ENCODE data around the gene KLHL35.

KLHL35 gene

GRCh38 chr11:75432911-75433321 lies at the start of gene KLHL35:
KLHL35 (minus strand) TSS chr11:75433203; CDS start chr11:75430629, 2,574 bp downstream.
- DNase-seq (ENCODE audit: low spot score), result peak; percentile 74

- no peak for DNase-seq (ENCODE audit: low spot score)
These were observed 49.1 kb upstream of the KLHL35 start for GRCh38 chr11:75481922-75482606.

GRCh38 chr11:75481223-75481921 lies 48.4 kb upstream of the KLHL35 start:
- no peak for DNase-seq (ENCODE audit: low spot score)

DNA sequence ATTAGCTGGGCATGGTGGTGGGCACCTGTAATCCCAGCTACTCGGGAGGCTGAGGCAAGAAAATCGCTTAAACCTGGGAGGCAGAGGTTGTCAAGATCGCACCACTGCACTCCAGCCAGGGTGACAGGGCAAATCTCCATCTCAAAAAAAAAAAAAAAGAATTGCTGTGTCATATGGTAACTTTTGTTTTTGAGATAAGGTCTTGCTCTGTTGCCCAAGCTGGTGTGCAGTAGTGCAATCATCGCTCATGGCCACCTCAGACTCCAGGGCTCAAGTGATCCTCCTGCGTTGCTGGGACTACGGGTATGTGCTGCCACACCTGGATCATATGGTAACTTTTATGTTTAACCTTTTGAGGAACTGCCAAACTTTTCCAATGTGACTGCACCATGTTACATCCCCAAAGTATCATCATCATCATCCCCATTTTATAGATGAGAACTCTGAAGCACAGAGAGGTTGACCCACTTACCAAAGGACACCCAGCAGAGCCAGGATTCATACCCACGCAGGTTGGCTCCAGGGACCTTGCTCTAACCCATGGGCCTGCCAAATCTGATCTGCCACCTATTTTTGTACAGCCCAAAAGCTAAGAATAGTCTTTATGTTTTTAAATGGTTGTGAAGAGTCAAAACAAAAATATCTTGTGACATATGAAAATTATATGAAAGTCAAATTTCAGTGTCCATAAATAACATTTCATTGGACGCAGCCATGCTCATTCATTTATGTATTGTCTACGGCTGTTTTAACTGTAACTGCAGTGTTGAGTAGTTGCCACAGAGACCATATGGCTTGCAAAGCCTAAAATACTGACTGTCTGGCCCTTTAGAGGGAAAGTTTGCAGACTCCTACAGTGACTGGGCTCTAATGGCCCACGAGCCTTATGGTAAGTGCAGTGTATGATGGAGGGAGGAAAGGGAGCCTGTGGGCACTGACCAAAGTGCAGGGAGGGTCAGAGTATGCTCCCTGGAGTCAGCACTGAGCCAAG lies 47.5 kb upstream of the KLHL35 start:
- no peak for DNase-seq (ENCODE audit: low spot score)

GRCh38 chr11:75479597-75480145 lies 46.7 kb upstream of the KLHL35 start:
- no peak for DNase-seq (ENCODE audit: low spot score)

- DNase-seq (ENCODE audit: low spot score), result no peak
These were observed 46.0 kb upstream of the KLHL35 start for GRCh38 chr11:75478783-75479596.

- DNase-seq (ENCODE audit: low spot score), result no peak
These were observed 44.6 kb upstream of the KLHL35 start for GRCh38 chr11:75477614-75477935.

DNA sequence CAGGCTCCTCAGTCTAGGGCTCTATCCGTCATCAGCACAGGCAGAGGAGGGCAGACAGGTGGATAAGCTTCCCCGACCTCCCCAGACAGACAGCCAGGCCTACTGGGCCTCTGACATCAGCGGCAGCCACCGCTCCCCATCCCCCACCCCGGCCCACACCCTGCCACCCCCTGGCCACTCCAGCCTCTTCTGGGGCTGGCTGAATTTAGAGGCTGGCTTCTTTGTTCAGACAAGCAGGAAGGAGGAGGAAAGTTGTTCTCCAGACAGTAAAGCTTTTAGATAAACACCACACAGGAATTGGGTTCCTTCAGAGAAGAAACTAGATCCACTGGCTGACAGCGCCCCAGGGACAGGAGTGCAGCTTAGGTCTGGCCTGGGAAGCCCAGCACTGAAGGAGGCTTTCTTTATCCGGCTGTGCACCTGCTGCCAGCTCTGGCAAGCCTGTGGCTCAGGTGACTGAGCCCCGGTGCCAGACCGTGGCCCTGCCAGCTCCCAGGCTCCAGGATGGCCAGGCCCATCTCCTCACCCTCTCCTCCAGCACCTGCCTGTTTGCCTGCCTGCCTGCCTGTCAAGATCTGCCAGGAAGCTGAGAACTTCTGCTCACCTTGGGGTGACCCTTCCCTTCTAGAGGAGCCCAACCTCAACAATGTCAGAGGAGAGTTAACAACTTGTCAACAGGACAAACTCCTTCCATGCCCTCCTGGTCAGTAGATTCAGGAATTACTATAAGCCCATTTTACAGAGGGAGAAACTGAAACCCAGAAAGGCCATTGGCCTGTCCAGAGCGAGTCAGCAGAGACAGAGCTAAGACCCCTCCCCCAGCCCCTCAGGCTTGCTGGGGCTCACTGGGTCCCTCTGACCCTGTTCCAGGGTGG lies 44.0 kb upstream of the KLHL35 start:
- DNase-seq (ENCODE audit: low spot score), result no peak

DNA sequence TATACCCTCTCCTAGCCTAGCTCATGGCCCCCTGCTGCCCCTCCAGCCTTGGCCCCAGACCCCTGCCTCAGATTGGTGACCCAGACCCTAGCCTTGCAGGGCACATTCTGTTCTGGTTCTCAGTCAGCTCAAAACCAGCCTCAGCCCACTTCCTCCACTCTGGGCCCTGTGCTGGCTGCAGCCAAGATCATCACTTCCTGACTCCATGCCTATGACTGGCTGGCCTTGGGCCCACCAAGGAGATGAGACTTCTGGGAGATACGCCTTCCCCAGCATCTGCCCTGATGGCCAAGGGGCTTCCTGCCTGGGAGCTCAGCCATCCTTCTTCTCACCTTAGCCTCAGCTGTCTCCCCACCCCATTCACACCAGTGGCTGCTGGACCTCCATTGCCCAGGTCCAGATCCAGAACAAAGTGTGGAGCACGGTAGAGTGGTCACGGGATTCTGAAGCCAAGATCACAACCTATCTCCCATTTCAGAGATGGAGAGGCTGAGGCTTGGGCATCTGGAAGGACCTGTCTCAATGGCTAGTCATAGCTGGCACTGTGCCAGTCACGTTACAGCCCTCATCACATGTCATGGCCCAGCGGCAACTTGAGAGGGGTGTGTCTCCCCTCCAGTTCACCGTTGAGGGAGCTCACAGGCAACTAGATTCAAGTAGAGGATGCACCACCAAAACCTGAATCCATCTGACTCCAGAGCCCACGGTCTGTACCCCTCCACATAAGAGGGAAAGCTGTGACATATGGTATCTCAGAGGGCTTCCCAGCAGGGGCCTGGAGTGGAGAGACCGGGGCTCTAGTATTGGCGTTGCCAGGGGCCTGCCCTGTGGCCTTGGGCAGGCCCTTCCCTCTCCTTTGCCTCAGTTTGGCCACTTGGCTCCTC lies 43.0 kb upstream of the KLHL35 start:
- peak; percentile 24 for DNase-seq (ENCODE audit: low spot score)

DNA sequence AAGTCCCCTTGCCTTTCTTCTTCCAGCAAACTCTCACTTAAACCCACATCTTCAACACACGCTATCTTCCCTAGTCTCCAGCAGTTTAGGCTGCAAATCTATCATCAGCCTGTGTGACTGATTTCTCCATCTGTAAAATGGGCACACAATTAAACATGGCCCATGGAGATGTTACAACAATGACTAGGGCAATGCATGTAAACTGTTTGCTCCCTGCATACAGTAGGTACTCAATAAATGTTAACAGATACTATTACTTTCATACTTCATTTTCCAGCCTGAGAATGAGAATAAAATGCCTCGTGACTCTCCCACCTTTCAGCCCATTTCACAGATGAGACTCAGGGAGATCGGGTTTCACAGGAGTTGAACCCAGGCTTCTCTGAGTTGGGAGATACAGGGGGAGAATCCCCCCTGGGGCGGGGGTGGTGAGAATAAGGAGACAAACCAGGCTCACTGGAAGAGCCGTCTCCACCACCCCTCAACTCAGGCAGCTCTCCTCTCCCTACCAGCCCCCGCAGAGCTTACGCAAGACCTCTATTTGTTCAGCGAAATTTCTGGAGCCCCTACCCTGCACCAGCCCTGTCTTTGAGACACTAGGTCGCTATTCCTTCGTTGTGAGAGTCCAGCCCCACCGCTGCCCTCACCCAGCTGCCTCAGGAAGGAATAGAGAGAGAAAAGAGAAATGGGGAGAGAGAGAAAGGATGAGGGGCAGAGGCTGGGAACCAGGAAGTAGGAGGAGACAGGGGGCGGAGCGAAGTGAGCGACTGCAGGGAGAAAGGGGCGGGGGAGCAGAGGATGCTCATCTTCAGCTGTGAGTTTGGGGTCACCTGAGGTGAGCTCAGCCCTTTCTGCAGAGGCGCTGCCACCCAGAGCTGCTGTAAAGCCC lies 42.1 kb upstream of the KLHL35 start:
- DNase-seq (ENCODE audit: low spot score), result peak; percentile 40

DNA sequence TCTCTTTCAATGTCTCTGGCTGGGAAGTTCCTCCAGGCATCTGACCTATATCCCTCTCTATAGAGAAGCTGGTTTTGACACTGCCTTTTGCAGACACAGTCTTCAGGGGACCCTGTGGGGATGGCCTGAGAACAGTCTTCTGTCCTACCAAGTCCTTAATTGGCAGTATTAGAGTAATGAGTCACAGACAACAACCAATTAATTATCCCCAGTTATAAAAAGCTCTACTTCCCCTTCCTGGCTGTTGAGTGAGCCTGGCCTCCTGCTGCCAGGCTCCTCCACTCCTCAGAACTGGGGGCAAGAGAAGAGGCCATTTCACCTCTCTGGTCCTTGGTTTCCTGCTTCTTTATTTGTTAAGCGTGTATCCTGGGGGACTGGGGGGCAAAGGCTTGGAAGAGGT lies 41.2 kb upstream of the KLHL35 start:
- DNase-seq (ENCODE audit: low spot score), result no peak

DNA sequence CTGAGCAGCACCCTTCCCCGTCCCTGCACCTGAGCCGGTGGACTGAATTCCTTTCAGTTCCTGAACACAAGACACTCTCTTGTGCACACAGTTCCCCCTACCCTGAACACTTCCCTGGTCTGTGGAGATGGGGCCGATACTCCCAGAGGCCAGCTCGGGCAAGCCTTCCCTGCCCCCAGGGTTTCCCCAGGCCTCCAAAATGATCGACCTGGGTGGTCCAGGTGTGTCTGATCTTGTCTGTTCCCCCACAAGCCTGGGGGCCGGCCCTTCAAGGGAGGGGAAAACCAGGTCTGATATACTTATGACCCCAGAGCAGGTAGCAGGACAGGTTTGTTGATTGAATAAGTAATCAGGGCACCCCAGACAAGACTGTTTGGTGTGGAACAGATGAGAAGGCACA lies 40.7 kb upstream of the KLHL35 start:
- DNase-seq (ENCODE audit: low spot score), result no peak

DNA sequence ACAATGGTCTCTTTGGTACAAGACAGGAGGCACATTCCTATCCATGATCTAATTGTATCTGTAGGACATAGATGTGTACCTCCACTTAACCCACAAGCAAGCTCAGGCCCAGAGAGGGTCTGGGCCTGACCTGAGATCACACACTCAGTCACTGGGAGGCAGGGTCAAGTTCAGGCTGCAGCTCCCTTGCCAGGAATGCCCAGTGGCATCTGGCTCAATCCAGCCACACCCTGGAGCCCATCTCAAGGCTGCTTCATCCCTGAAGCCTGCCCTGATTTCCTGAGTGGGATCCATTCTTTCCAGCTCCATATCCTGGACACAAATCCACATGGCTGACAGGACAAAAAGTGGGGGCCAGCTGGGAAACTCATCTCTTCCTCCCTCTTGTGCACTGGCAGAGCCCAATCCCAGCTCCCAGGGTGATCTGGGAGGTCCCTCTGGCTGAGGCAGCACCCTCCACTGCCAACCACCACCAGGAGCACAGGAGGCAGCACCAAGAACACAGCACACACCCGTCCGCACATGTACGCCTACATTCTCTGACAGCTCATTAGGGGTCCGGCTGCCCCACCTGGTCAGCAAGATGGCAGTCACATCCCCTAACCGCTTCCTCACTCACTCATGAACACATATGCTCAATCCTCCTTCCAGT lies 39.2 kb upstream of the KLHL35 start:
- DNase-seq (ENCODE audit: low spot score), result no peak

GRCh38 chr11:75471176-75471973 lies 38.4 kb upstream of the KLHL35 start:
- DNase-seq (ENCODE audit: low spot score), result no peak

GRCh38 chr11:75470476-75471080 lies 37.6 kb upstream of the KLHL35 start:
- DNase-seq (ENCODE audit: low spot score), result no peak

DNA sequence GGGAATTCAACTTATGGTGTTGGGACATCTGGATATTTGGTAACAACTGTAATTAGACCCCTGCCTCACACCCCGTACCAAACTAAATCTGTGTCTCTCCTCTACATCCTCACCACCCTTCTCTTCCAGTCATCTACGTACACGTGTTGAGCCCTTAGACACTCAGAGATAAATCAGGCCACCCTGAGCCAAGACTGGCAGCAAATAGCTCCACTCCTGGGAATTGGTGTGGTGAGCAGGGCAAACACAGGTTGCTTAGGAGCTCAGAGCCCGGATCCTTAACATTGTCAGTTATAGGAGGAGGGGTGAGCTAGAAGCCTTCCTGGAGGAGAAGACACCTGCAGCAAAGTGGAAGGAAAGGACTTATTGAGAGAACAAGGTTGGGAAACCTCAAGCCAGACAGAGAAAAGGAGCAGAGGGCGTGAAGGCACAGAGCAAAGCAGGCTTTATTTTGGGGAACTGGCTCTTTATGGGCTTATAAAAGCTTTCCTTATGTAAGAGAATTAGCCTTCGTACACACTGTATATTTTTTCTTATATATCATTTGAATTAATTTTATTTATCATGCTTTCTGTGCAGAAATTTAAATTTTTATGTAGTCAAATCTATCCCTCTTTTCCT lies 36.9 kb upstream of the KLHL35 start:
- no peak for DNase-seq (ENCODE audit: low spot score)

Data from Ammon's horn (tissue), 1 donor.